GM21528 (cell line): Measurements from ENCODE around the gene NUP62.

Experiments used
- ATAC-seq: cut with Tn5 transposase; IDR thresholded peaks from one replicate; pipeline ENCODE4 v1.9.1; 2021; ENCODE audit warnings: mild to moderate bottlenecking, moderate library complexity; ENCODE audit not compliant: unreplicated experiment, low FRiP score

The NUP62 gene

DNA sequence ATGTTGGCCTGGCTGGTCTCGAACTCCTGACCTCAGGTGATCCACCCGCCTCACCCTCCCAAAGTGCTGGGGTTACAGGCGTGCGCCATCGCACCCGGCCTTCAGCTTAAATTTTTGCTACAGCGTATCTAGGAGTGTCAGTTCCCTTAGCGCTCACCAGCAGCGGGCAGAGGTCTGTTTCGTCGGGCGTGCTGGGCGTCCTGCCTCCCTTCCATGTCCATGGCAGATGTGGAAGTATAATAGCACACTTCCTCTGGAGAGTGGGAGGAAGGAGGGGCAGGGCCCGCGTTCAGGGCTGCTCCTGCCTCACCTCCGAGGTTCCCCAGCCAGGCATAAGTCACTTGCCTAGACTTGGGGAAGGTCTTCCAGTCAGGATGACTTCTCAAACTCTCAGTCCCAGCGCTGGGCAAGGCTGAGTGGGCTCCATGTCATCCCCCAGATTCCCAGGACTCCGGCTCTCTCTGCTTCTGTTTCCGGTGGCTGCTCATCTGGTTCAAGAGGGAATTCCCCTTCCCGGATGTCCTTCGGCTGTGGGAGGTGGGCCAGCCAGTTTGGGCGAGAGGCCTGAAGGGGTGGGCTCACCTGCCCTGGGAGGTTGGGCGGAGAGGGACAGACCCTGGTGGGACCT lies 42.2 kb downstream of the NUP62 start:
- ATAC-seq = no peak

GRCh38 chr19:49884760-49885159 lies 44.5 kb downstream of the NUP62 start:
- ATAC-seq = no peak

DNA sequence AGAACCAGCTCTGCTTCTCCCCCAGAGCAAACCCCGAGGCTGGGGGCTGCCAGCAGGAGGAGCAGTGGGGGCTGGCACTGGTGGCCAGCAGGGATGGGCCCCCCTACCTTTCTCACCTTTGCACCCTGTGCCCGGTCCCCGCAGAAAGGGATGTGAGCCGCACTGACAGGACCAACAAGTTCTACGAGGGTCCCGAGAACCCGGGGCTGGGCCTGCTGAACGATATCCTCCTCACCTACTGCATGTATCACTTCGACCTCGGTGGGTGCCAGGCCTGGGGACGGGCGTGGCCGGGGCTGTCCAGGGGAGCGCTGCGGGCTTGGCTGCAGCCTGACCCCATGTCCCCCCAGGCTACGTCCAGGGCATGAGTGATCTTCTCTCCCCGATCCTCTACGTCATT lies 45.2 kb downstream of the NUP62 start:
- no peak for ATAC-seq

DNA sequence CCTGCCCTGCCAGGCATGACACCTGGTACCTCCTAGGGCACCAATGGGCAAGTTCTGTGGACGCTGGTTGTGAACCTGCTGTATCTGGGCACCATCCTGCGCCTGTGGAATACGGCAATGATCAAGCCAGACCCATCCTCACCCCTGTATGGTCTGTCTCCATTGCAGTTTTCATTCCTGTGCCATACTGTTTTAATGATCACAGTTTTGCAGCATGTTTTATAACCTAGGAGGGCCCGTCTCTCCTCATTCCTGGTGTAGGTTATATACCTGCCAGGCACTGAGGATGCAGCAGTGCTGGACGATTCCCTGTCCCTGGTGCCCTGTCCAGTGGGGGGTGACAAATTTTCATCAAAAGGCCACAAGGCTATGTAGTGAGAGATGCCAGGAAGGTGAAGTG lies 46.2 kb downstream of the NUP62 start:
- no peak for ATAC-seq

- no peak for ATAC-seq
Observed at GRCh38 chr19:49882643-49883042, 46.7 kb downstream of the NUP62 start.

DNA sequence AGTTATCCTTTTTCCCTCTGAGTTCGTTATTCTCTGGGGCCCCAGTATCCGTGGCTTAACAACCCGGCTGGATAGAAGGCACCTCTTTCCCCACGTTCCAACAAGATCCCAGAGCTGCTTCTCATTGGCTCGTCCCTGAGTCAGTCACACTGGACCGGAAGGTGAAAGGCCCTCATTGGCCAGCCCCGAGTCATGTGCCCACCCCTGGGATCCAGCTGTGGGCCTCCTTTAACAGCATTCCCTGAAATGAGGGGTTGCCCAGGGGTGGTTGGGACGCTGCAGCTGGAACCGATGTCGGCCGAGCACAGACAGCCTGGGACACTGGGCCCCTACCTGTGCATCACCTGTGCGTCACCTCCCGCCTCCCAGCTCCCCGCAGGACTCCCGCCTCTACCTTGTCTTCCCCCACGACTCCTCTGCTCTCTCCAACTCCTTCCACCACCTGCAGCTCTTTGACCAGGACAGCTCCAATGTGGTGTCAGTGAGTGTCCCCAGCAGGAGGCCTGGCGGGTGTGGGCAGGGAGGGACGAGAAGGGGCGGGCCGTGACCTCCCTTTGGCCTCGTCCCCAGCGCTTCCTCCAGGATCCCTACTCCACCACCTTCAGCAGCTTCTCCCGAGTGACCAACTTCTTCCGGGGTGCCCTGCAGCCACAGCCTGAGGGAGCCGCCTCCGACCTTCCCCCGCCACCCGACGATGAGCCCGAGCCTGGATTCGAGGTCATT lies 47.5 kb downstream of the NUP62 start:
- ATAC-seq = no peak

- ATAC-seq = no peak
Observed at GRCh38 chr19:49881186-49881585, 48.1 kb downstream of the NUP62 start.

DNA sequence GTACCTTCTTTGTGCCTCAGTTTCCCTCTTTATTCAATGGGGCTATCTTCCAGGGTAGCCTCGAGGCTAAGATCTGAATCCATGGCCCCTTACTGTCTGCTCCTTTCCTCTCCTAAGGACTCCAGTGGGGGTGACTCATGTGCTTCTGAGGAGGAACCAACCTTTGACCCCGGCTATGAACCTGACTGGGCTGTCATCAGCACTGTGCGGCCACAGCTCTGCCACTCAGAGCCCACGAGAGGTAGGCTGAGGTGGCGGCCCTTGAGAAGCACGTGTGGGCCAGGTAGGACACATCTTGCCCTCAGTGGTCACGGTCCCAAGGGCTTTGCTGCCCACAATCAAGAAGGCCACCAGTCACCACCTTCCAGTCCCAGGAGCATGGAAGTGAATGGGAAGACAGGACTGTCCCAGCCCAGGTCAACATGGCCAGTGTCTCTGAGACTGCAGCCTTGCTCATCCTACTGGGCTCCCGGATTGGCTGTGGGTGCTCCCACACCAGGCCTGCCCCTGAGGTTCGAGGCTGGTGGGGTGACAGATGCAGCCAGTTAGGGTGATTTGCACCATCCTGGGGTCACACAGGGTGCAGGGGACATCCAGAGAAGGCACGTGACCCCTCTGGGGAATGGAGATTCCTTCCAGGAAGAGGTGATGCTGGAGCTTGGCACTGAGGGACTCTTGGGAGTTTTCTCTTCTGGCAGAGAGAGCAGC lies 49.0 kb downstream of the NUP62 start:
- ATAC-seq = no peak

DNA sequence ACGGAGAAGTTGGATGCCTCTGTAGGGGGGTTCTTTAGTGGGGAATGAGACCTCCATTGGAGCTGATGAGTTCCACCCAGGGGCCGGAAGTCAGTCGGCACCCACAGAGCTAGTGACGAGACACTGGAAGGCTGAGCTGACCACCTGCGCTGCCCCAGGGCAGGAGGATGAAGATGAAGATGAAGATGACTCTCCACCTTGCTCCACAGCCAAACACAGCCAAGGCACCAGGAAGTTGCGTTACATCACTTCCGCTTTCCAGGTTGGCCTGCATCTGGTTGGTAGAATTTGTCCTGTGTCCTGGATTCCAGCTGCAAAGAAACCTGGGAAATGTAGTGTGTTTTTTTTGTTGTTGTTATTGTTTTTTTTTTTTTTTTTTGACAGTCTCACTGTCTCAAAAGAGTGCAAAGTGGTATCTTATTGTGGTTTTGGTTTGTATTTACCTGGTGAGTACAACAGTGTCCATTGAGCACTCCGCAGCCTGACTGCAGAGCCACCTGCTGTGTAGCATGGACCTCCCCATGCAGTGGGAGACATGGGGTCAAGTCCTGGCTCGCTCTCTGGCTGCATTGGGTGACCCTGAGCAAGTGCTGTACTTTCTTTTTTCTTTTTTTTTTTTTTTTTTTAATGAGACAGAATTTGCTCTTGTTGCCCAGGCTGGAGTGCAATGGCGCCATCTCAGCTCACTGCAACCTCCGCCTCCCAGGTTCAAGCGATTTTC lies 49.9 kb downstream of the NUP62 start:
- no peak for ATAC-seq

DNA sequence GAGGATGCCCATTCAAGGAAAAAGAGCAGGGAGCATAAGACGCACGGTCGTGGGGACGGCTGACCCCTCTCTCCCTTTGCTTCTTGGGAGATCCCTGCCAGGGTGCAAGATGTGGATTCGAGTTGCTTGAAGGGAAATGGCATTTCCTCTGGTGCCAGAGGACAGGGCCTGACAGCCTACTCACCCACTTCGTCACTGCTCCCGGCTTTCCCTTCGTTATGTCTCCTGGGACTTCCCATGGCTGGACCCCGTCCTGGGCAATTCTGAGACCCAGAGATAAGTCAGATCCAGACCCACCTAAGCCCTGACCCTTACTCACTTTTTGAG lies 50.6 kb downstream of the NUP62 start:
- ATAC-seq = no peak

- peak; percentile 46 for ATAC-seq
Observed at GRCh38 chr19:49877879-49878743, 51.2 kb downstream of the NUP62 start.

DNA sequence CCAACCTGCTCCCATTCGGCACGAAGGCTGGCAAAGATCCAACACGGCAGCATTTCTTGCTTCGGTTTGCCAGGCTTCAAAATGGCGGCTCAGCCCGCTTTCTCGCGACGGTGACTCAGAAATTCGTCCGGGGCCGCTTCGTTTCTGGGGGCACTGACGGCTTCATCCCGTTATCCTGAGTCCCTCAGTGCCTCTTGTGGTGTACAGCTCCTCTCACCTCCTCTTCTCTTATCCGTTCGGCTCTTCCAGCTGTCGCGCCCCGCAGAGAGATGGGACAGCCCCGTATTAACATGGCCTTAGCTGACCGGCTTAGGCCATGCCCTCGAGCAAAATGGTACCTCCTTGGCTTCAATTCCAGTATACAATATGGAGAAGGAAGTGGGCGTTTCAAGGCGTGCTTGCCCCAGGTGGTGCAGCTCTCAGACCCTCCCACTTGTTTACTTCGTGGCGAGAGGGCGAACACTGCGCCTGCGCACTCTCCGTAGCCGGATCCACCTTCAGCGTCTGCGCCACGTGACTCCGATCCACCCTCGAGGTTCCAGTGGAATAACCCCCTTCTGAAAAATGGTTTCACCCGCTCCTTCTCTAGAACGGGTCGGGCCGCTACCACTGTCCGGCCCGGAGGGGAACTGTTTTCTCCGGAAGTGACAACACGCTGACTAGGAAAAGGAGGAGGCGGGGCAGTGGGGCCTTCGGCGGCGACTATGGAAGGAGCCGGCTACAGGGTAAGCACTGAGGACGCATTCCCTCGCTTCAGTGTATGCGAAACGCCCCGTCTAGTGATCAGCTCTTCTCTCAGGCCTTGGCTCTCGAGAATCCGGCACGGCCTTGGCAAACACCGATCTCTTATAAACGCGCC lies 52.1 kb downstream of the NUP62 start, which contains the start of the genes AKT1S1 and TBC1D17:
TSS of gene AKT1S1 (minus strand) at position 336 of the 859 bp plus-strand sequence. CDS start 4,060 bp downstream, outside the sequence.
TSS of gene TBC1D17 (plus strand) at position 683 of the 859 bp plus-strand sequence. CDS start at position 705, 22 bp downstream.
- peak; percentile 59 for ATAC-seq

GRCh38 chr19:49876422-49877019 lies 52.8 kb downstream of the NUP62 start:
- peak; percentile 44 for ATAC-seq

DNA sequence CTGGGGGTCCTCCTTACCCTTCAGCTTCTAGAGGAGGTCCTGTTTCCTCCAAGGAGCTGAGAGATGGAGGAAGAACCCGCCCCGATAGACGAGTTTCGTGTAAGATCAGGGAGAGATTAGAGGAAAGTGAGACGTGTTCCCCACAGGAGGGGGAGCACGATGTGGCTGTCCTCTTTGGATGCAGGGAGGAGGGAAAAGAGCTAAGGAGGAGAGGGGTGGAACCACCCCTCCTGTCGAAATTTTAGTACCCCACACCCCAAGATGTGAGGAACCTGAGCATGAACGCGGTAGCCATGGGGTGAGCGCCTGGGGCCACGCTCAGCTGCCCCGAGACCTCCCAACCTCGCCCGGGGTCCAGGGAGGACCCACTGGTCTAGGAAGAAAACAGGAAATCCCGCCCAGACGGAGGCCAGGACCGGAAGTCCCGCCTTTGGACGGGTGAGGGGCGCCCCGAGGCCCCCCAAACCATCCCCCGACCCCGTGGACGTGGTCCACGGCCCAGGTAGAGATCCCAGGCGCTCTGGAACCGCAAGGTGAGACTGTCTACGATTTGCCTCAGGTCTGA lies 53.4 kb downstream of the NUP62 start:
- ATAC-seq = no peak

DNA sequence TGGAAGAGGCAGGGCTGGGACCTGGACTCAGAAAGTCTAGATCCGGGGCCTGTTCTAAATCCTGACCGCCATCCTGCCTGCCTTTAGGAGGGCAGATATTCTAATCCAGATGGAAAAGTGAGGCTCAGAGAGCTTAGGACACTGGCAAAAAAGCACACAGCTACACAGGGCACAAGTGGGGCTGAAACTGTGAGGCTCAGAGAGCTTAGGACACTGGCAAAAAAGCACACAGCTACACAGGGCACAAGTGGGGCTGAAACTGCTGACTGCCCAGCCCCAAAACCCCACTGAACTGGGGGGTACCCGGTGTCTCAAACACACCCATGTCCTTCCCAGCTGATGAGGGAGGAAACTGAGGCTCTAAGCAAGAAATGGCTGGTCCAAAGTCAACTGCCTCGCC lies 54.1 kb downstream of the NUP62 start:
- no peak for ATAC-seq

GRCh38 chr19:49874503-49875157 lies 54.7 kb downstream of the NUP62 start:
- no peak for ATAC-seq

DNA sequence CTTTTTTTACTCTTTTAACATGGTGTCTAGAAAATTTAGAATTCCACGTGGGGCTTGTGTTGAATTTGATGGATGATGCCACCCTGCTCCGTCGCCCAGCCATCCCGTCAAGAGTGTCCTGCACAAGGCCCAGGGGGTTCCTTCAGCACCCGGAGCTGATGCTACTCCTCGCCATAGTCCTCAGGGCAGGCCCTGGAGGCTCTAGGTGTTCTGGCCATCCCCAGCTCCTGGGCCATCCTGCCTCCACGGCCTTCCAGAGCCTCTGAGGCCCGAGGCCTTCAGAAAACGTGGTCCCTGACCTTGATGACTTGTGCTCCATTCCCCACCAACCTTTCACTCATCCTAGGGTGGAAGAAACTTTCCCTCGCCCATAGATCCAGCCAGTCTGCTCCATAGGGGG lies 55.5 kb downstream of the NUP62 start:
- ATAC-seq = no peak

DNA sequence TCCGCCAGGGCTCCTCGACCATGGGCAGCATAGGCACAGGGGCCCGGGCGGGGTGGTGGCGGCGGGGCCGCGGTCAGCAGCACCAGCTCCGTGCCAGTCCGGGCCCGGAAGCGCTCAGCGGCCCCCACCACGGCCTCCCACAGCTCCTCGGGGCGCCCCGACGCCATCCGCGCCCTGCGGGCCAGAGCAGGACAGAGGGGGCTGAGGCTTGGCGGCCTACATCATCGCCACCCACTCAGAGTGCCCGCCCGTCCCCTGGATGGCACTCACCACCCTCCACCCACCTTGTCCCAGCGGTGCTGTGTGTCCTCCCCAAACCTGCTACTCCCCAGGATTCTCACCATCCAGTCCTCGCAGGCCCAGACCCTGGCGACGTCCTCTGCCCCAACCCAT lies 56.2 kb downstream of the NUP62 start:
- ATAC-seq = no peak
